ENCODE measurements around the gene INS.
A peak's percentile ranks its signal among the peaks of the same experiment; 100 is the strongest.

Gene INS

GRCh38 chr11:2164081-2164480 is 3.1 kb upstream of the INS start:
- DNase-seq: no peak

GRCh38 chr11:2163428-2163978 is 2.5 kb upstream of the INS start:
- no peak for DNase-seq

DNA sequence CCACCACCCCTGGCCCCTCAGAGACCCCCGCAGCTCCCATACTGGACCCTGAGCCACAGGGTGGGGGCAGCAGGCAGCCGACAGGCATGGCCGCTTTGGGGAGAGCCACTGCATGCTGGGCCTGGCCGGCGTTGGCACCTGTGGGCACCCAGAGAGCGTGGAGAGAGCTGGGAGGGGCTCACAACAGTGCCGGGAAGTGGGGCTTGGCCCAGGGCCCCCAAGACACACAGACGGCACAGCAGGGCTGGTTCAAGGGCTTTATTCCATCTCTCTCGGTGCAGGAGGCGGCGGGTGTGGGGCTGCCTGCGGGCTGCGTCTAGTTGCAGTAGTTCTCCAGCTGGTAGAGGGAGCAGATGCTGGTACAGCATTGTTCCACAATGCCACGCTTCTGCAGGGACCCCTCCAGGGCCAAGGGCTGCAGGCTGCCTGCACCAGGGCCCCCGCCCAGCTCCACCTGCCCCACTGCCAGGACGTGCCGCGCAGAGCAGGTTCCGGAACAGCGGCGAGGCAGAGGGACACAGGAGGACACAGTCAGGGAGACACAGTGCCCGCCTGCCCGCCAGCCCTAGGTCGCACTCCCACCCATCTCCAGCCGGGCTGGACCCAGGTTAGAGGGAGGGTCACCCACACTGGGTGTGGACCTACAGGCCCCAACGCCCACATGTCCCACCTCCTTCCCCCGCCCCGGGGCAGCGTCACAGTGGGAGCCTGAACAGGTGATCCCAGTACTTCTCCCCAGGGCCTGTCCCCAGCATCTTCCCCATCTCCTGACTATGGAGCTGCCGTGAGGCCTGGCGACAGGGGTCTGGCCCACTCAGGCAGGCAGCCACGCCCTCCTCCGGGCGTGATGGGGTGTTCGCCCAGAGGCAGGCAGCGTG is 1.2 kb downstream of the INS start:
- no peak for DNase-seq

- no peak for DNase-seq
Measured at GRCh38 chr11:2158966-2159365, 2.0 kb downstream of the INS start.

GRCh38 chr11:2158296-2158737 is 2.7 kb downstream of the INS start:
- DNase-seq: no peak

- DNase-seq: no peak
Measured at GRCh38 chr11:2157294-2158040, 3.5 kb downstream of the INS start.

GRCh38 chr11:2156416-2157182 is 4.4 kb downstream of the INS start:
- DNase-seq: peak; percentile 70

- no peak for DNase-seq
Measured at GRCh38 chr11:2155511-2155910, 5.5 kb downstream of the INS start.

DNA sequence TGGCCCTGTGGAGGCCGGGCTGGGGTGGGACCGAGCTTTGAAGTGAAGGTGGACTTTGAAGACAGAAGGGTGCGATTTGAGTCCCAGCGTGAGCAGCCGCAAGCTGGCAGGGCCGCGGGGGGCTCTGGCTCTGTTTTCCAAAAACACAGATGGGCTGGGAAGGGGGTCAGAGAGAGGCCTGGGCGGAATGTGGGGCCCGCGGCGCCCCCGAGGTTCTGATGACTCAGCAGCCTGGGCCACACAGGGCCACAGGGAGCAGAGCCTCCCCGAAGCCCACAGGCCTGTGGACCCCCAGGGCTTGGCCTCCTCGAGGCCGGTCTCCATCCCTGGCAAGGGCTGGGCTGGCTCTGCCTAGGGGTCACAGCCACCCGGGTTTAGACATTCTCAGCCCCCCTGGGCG is 6.1 kb downstream of the INS start:
- no peak for DNase-seq

DNA sequence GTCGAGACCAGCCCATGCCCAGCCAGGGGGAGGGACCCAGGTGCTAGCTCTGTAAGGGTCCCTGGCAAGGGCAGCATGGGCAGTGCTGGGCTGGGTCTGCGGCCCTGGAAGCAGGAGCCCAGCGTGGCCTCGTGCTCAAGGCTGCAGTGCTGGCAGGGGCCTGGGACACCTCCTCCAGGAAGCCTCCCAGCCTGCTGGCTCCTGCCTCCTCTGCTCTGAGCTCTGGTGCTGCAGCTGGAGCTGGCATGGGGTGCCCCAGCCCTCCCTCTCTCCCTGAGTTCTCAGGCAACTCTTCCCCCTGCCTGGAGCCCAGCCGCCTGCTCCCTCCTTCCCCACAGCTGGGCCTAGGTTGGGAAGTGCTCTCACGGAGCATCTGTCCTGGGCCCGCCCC is 6.8 kb downstream of the INS start:
- no peak for DNase-seq

- DNase-seq: no peak
Measured at GRCh38 chr11:2153581-2154194, 7.3 kb downstream of the INS start.

- peak; percentile 76 for DNase-seq
Measured at GRCh38 chr11:2151500-2152257, 9.3 kb downstream of the INS start.

GRCh38 chr11:2149864-2150847 is 10.9 kb downstream of the INS start:
- DNase-seq: no peak

DNA sequence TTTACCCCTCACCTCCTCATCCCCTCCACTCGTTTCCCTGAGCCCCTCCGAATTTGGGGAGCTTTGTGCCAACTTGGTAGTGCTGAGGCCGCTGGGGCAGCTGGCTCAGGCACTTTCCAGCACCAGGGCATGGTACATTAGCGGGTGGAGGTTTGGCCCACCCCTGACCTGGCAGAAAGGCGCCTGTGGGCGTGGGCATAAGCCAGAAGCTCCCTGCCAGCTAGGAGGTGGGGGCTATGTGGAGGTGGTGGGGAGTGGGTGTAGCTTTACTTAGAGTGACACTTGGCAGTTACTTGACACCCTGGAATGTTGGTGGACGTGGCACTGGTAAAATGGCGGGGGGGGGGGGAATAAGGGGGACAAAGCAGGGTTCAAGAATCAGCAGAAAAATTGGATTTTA is 11.5 kb downstream of the INS start:
- no peak for DNase-seq

DNA sequence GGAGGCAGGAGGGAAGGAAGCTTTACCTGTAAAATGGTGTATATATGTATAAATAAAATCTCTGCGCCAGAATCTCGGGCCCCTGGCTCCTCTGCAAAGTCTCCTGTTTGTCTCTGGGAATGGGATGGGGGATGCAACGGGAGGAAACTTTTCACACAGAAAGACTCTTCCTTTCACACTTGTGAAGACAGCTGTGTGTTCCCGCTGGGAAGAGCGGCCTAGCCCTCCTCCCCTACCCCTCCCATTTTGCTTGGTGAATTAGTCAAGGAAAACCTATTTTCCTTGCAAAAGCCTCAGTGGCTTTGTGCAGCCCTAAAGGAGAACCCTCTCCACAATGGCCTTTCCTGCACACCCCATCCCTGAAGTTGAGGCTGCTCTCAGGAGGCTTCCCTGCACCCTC is 12.4 kb downstream of the INS start:
- DNase-seq: no peak

- no peak for DNase-seq
Measured at GRCh38 chr11:2147391-2147790, 13.6 kb downstream of the INS start.

DNA sequence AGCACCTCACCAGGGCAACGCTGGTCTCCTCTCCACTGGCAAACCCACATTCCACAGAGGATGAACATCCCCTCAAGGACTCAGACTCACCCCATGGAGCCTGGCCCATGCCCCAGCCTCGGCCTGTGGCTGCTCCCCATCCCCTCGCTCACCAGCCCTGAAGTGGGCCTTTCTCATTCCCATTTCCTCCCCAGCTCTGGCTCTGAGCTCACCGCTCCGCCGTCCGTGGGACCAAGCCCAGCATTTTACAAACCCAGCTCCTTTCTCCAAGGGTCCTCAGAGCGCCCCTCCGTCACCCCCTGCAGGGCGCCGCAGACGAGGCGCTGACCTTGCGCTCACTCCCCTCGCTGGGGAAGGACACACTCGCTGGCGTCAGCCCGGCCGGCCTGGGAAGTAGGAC is 15.0 kb downstream of the INS start:
- DNase-seq: no peak

GRCh38 chr11:2144544-2145248 is 16.3 kb downstream of the INS start:
- DNase-seq: no peak

DNA sequence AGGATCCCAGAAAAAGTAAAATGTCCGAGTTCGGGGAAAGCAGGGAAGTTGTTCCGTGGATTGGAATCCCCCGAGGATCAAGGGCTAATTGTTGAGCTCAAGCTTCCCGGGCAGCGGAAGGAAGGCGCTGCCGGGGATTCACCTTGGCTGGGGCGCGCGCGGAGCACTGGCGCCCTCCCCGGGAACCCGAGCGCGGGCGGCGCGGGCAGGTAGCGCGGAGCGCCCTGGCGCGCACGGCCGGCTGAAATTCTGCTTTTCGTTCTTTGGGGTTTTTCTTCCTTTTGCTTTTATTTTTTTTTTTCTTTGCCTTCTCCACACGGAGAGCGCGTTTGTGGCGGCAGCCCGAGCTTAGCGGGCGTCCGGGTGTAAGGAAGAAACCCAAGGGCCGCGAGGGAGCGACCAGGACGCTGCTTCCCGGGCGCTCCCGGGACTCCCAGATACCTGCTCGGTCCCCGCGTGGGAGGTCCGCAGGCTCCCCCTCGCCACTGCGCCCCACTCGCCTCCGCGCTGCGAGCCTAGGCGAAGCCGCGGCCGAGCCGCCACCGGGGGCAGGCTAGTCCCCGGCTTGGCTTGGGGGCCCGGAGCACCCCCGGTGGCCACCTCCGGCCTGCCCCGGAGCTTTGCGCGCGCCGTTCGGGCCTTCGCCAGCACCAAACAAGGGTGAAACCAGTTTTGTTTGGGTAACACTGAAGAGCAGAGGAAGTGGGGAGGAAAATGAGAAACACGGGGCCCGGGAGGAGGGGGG is 17.0 kb downstream of the INS start:
- peak; percentile 21 for DNase-seq
